GOT3 (cell line): ENCODE results near the gene SHROOM3.
"Not testable (repeated sequence)": the region's sequence is repeated elsewhere in the genome, so short reads cannot be mapped to it uniquely, and the experiment has no call there.

Source experiments
- DNase-seq: peaks from one replicate; lab custom pipeline; 2025; ENCODE audit warnings: mixed read lengths; lab: John Stamatoyannopoulos, UW

The SHROOM3 gene

GRCh38 chr4:76445911-76446310 lies 10.9 kb downstream of the SHROOM3 start:
- no peak for DNase-seq

DNA sequence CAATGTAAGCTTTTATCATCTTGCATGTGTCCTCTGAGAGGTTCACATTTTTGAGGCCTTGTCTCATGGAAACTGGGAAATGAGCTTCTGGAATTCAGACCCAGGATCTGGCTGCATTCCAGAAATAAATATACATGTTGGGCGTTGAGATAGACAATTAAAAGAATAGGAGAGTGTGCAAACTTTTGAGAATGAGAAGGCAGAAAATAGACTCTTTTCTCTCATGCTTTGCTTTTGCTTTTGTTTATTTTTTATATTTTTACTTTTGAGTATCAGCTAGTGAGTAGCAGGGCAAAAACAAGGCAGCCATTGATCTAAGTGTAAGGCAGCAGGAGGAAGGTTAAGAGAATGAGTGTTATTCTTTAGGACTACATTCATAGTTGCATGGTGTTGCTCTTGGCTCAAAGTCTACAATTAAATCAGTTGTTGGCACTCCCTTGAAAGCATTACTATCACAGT lies 12.4 kb downstream of the SHROOM3 start:
- DNase-seq: no peak

DNA sequence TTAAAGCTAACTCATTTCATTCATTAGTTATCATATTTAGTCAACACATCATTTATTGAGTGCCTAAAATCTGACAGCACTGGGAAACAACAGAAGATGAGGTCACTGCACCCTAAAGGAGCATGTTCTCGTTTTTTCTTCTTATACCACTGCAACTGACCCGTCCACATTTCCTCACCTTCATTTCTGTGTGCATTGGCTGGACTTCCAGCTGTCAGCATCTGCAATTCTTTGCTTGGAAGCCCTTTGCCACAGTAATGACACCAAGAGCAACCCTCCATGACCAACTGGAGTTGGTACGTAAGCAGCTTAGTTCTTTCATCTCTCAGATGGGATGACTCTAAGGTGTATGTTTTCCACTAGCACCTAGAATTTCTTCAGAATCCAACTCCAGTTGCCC lies 13.2 kb downstream of the SHROOM3 start:
- no peak for DNase-seq

DNA sequence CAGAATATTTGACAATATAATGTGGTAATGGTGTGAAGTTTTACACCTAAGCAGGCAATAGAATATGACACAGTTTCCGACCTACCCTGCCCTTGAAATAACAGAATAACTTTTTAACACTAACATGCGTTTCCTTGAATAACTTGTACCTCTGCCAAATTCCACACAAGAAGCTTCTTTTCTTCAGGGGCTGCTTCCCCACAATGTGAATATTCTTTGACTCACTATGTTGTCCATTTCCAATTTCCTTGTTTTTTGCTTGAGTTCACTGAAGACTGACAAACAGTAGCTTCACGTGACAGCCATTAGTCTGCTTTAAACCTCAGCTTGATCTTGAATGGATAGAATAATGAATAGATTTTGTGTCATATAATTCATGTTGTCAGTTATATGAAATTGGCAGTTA lies 14.3 kb downstream of the SHROOM3 start:
- no peak for DNase-seq

DNA sequence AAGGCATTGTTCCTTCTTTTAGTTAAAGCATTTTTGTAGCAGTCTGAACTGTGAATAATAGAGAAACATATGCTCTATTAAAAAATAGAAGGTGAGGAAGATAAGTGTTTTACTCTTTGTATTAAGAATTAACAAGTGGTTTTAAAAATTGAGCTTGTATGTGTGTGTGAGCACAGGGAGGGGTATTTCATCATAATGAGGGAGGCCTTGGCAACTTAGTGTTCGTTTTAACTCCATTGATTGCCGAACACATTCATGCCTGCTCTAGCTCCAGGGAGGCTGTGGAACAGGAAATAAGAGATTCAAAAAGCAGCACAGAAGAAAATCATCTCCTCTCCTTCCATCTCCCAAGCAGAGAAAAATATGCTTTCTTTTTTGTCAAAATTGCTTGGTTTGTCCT lies 14.8 kb downstream of the SHROOM3 start:
- no peak for DNase-seq

DNA sequence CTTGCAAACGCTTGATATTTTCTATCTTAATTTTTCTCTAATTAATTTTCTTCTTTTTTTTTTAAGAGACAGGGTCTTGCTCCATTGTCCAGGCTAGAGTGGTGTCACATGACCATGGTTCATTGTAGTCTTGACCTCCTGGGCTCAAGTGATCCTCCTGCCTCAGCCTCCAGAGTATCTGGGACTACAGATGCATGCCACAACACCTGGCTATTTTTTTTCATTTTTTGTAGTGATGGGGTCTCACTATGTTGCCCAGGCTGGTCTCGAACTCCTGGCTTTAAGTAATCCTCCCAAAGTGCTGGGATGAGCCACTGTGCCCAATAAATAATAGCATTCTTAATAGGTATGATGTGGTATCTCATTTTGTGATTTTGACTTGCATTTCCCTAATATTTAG lies 18.2 kb downstream of the SHROOM3 start:
- no peak for DNase-seq

- DNase-seq: not testable (repeated sequence)
These were observed 19.0 kb downstream of the SHROOM3 start for GRCh38 chr4:76454073-76454472.

DNA sequence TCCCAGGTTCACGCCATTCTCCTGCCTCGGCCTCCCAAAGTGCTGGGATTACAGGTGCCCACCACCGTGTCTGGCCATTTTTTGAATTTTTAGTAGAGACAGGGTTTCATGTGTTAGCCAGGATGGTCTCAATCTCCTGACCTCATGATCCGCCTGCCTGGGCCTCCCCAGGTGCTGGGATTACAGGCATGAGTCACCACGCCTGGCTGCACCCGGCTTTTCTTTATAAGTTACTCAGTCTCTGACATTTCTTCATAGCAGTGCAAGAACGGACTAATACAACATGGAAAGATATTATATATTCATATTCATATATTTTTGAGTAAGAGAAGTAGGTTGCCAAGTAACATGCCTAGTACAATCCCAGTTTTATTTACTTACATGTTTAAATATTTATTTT lies 22.9 kb downstream of the SHROOM3 start:
- no peak for DNase-seq

- DNase-seq: no peak
These were observed 23.3 kb downstream of the SHROOM3 start for GRCh38 chr4:76458297-76458696.

DNA sequence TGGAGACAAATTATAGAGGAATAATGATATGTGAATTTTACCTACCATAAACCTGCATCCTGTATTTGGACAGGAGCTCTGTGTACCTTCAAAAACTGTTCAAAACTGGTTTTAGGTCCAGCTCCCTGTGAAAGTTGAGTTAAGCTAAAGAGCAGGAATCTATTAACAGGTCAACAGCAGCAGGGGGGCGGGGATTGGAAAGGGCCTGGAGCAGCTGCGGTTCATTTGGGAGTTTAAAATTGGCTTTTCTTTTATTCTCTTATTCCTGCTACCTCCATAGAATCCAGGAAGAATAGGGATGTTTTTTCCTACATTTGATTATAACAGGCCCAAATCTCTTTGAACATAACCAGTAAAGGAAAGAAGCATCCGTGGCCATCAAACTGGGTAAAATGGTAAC lies 23.8 kb downstream of the SHROOM3 start:
- no peak for DNase-seq

GRCh38 chr4:76459291-76459723 lies 24.3 kb downstream of the SHROOM3 start:
- no peak for DNase-seq

DNA sequence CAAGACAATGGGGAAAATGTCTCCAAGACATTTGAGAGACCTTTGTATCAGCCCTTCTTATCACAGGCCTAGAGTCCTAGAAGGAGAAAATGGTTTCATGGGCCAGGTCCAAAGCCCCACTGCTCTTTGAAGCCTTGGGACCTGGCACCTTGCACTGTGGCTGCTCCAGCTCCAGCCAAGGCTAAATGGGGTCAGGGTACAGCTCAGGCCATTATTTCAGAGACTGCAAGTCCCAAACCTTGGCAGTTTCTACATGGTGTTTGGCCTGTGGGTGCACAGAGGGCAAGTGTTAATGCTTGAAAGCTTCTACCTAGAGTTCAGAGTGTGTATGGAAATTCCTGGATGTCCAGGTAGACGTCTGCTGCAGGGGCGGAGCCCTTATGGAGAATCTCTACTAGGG lies 28.5 kb downstream of the SHROOM3 start:
- DNase-seq: no peak

- no peak for DNase-seq
These were observed 35.0 kb downstream of the SHROOM3 start for GRCh38 chr4:76470064-76470463.

DNA sequence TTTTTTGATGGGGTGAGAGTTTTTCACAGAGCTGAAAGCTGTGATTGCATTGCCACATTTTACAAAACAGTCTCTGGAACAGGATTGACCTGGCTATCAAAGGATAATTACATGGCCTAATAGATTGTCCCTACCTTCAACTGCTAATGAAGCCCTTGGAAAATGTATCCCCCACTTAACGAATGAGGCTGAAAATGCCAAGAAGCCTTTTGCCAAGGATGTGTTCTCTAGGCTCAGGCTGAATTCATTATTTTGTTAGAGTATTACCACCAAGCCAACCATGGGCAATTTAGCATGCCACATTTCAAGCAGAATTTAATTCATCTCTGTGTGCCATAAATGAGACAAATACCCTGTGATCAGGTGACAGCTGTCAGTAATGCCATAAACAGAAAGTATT lies 35.5 kb downstream of the SHROOM3 start:
- no peak for DNase-seq

DNA sequence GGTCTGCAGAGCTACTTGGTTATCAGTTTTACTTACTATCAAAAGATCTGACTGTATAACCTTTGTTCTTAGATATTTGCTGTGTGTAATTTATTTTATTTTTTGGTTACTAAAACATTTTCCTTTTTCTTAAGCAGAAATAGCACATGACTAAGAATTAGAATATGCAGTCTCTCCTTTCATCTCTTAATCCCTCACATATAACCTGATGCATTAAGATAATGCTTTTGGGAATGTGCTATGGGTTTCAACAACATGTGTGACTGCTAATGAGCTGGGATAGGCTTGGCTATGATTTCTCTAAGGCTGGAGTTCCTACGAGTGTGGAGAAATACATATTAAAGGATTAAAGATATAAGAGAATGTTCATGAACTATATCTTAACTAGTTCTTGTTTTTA lies 41.5 kb downstream of the SHROOM3 start:
- no peak for DNase-seq

- no peak for DNase-seq
These were observed 49.6 kb downstream of the SHROOM3 start for GRCh38 chr4:76484654-76485053.

- no peak for DNase-seq
These were observed 50.4 kb downstream of the SHROOM3 start for GRCh38 chr4:76485450-76485849.

DNA sequence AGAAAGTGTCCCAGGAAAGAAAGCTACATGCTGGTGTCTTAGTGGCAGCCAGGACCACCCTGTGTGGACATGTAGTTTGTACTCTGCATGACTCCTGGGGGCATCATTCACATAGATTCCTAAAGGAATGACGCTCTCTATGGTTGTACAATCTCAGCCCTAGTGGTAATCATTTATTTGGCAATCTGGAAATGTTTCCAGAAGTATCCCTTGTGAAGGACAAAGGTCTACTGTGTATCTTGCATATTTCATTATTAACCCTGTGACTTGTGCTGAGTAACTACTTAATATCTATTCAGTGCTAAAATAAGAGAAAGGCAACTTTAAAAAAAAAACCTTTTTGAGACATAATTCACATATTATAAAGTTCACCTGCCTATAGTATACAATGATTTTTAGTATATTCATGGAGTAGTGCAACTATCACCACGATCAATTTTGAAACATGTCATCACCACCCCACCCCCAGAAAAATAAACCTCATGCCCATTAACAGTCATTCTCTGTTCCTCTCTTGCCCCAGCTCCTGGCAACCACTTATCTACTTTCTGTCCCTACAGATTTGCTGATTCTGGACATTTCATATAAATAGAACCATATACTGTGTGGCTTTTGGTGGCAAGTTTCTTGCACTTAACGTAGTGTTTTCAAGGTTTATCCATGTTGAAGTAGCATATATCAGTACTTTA lies 51.7 kb downstream of the SHROOM3 start:
- no peak for DNase-seq

GRCh38 chr4:76487621-76488020 lies 52.6 kb downstream of the SHROOM3 start:
- DNase-seq: no peak

- no peak for DNase-seq
These were observed 53.4 kb downstream of the SHROOM3 start for GRCh38 chr4:76488455-76488854.

- DNase-seq: no peak
These were observed 54.1 kb downstream of the SHROOM3 start for GRCh38 chr4:76488888-76489685.

GRCh38 chr4:76489686-76490161 lies 54.7 kb downstream of the SHROOM3 start:
- DNase-seq: no peak

DNA sequence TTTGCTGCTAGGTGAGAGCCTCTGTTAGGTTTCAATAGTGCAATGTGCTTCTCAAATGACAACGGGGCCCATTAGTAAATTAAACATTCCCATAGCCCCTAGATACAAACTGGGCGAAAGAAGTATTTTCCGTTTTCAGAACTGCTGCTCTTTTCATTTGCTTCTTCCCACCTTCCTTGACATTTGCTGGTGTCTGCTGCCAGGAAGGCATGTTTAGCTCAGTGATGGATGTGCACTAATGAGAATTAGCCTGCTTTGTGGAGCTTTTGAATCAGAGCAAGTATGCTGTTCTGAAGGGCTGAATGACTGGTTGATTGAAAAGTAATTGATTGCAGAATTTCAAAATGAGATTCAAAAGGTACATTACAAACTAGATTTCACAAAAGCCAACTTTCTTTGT lies 57.0 kb downstream of the SHROOM3 start:
- no peak for DNase-seq
